ENCODE results near the gene PUS3.
"Not testable (repeated sequence)": the region's sequence is repeated elsewhere in the genome, so short reads cannot be mapped to it uniquely, and the experiment has no call there.

PUS3 gene

DNA sequence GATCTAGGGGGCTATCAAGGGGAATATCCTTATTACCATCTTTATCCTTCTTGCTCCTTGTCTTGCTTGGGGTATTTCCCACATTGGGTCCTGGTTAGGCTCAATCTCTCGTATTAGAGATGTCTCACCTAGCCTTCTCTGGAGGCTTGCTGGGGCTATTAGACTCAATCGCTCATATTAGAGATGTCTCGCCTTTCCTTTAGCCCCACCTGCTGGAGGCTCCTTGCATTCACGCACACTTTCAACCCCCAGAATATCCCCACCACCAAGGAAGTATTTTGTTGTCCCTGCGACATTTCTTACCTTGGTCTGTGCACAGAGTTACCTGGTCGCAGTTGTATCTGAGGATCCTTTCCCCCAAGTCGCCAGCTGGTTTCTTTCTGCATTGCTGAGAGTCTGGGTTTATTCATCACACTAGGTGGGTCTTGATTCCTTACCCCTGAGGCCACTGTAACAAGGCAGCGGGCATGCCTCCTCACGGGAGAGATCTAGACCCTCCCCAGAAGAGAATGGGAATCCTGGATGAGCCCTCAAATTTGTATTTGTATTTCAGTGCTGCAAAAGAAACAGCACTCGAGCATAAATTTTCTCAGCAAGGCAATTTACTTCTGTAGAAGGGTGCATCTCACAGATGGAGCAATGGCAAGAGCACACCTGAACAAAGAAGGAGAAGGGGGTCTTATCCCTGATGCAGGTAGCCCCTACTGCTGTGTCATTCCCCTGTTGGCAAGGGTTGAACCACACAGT is 31.4 kb downstream of the PUS3 start:
- DNase-seq, result peak in 1 of 5 experiments; percentile 44

DNA sequence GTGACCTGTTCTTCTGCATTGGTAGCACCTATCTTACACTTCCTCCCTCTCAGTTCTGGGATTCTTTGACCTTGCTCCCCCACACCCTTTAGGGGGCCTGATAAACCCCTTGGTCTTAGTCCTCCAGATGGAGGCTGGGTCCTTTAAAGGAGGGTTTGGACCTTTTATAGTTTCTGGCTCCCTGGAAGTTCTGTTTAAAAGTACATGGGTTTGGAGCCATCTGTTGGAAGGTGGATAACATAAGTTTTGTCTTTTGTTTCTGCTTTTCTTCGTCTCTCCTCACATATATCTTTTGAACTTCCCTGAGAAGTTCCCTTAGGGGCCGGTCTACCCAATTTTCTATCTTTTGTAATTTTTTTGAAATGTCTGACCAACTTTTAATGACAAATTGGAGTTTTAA is 33.5 kb downstream of the PUS3 start:
- no peak for DNase-seq

DNA sequence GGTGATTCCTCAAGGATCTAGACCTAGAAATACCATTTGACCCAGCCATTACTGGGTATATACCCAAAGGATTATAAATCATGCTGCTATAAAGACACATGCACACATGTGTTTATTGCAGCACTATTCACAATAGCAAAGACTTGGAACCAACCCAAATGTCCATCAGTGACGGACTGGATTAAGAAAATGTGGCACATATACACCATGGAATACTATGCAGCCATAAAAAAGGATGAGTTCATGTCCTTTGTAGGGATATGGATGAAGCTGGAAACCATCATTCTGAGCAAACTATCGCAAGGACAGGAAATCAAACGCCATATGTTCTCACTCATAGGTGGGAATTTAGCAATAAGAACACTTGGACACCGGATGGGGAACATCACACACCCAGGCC is 37.7 kb downstream of the PUS3 start:
- DNase-seq, result not testable (repeated sequence)

DNA sequence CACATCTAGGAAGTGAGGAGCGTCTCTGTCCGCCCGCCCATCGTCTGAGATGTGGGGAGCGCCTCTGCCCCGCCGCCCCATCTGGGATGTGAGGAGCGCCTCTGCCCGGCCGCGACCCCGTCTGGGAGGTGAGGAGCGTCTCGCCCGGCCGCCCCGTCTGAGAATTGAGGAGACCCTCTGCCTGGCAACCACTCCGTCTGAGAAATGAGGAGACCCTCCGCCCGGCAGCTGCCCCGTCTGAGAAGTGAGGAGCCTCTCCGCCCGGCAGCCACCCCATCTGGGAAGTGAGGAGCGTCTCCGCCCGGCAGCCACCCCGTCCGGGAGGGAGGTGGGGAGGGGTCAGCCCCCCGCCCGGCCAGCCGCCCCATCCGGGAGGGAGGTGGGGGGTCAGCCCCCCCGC is 40.2 kb downstream of the PUS3 start:
- not testable (repeated sequence) for DNase-seq

DNA sequence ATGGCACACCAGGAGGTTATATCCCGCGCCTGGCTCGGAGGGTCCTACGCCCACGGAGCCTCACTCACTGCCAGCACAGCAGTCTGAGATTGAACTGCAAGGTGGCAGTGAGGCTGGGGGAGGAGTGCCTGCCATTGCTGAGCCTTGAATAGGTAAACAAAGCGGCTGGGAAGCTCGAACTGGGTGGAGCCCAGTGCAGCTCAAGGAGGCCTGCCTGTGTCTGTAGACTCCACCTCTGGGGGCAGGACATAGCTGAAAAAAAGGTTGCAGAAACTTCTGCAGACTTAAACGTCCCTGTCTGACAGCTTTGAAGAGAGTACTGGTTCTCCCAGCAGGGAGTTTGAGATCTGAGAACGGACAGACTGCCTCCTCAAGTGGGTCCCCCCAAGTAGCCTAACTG is 45.3 kb downstream of the PUS3 start:
- DNase-seq, result not testable (repeated sequence)

DNA sequence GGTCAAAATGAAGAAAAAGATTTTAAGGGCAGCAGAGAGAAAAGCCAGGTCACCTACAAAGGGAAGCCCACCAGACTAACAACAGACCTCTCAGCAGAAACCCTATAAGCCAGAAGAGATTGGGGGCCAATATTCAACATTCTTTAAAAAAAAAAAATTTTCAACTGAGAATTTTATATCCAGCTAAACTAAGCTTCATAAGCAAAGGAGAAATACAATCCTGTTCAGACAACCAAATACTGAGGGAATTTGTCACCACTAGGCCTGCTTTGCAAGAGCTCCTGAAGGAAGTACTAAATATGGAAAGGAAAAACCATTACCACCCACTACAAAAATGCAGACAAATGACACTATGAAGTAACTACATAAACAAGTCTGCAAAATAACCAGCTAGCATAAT is 56.8 kb downstream of the PUS3 start:
- DNase-seq, result no peak
